Tibial nerve (tissue), 4 donors: ENCODE measurements around the gene RNASEL.

Source experiments
- EP300 ChIP-seq, 2 donors: sonication (generic); formaldehyde crosslinking; IDR thresholded peaks; one replicate each; pipeline ENCODE4 v1.6.1; 2017; ENCODE audit warnings: antibody characterized with exemption in 2 of 2, mild to moderate bottlenecking in 1 of 2
- POLR2A ChIP-seq, 2 donors: fragments of 450-650 bp; IDR thresholded peaks; one replicate each; pipeline ENCODE4 v1.6.1; 2017; ENCODE audit warnings: antibody characterized with exemption in 2 of 2, mild to moderate bottlenecking in 2 of 2, moderate library complexity in 2 of 2
- TF ChIP-seq, protein P1 (sequence below), 5 experiments: fragments of 200-600 bp in 3 of 5; fragments of 450-650 bp in 2 of 5; sonication (generic) in 3 of 5; IDR thresholded peaks; one replicate each; pipeline ENCODE4 v1.5.1; 2016 to 2019; ENCODE audit warnings: antibody characterized with exemption in 5 of 5, mild to moderate bottlenecking in 3 of 5, moderate library complexity in 2 of 5

DNA sequence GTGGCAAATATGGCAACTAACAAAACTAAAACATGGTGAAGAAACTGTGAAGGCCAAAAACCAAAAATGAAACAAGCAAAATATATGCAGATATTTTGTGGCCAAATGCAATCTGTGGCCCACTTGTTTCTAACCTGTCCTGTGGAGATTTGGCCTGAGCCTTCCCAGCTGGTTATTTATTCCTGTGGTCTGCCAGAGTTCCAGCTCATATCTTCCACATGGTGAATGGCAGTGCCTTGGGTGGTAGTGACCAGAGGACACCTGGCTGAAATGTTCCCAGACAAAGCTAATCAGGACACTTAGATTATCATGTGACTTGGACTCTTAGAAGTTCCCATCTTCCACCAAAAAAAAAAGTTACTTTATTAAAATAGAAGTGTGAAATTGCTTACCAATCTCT, 39.7 kb downstream of the RNASEL start:
- TF ChIP-seq, protein P1, sequence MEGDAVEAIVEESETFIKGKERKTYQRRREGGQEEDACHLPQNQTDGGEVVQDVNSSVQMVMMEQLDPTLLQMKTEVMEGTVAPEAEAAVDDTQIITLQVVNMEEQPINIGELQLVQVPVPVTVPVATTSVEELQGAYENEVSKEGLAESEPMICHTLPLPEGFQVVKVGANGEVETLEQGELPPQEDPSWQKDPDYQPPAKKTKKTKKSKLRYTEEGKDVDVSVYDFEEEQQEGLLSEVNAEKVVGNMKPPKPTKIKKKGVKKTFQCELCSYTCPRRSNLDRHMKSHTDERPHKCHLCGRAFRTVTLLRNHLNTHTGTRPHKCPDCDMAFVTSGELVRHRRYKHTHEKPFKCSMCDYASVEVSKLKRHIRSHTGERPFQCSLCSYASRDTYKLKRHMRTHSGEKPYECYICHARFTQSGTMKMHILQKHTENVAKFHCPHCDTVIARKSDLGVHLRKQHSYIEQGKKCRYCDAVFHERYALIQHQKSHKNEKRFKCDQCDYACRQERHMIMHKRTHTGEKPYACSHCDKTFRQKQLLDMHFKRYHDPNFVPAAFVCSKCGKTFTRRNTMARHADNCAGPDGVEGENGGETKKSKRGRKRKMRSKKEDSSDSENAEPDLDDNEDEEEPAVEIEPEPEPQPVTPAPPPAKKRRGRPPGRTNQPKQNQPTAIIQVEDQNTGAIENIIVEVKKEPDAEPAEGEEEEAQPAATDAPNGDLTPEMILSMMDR (IDR thresholded peaks at IDR 0.05): no peak
- TF ChIP-seq POLR2A (IDR thresholded peaks at IDR 0.05) (no peak), EP300 (IDR thresholded peaks at IDR 0.05) (no peak)
